HG03045 (cell line): ENCODE results near the gene ATG5.
A peak's percentile ranks its signal among the peaks of the same experiment; 100 is the strongest.
"Not testable (repeated sequence)": the region's sequence is repeated elsewhere in the genome, so short reads cannot be mapped to it uniquely, and the experiment has no call there.

Source experiments
- ATAC-seq: cut with Tn5 transposase; IDR thresholded peaks from one replicate; pipeline ENCODE4 v1.9.1; 2021; ENCODE audit warnings: mild to moderate bottlenecking, moderate library complexity; ENCODE audit not compliant: unreplicated experiment

ATG5 gene

DNA sequence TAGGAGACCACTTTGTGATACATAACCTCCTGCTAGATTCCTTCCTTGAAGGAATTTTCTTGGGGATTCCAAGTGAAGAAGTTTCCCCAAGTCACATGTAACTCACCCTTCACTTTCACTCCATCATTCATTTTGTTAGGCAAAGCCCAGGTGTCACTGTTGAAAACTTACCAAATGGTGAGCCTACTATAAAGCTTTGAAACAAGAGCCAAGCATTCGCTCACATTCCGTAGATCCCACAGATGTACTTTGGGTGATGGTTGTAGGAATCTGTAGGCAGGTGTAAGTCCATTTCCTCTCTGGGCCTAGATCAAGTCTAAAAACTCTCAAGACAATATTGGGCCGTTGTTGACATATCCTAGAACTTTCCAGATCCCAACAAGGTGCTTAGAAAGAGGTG, 165.4 kb downstream of the ATG5 start:
- no peak for ATAC-seq

DNA sequence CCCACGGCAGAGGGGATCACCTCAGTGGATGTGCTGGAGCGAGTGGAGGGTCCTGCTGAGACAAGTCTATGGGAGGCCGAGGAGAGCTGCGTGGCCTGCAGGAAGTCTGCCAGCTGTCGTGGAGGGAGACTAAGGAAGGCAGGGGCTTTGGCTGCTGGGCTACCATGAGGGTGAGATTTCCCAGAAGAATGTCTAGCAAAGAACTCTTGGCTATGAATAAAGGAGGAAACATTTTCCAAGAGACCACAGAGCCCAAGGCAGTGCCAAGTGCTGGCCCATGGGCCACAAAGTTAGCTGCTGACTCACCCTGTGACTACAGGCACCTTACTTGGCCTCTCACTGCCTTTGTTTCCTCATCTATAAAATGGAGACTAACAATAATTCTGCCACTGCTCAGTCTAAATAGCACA, 166.0 kb downstream of the ATG5 start:
- ATAC-seq = no peak

DNA sequence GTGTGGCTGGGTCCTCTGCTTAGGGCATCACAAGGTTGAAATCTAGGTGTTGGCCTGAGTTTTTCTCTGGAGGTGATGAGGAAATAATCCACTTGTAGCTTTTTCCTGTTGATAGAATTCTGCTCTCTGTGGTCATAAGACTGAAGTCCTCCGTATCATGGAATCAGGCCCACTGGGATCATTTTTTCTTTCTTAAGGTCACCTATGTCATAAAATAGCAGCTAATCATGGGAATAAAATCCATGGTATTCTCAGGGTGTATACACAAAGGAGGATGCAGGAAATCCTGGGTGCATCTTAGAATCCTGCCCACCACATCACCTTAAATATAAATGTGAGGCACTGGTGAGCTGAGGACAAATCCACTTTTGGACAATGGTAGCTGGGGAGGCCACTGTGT, 166.7 kb downstream of the ATG5 start:
- ATAC-seq = no peak

- ATAC-seq = no peak
Measured at GRCh38 chr6:106156863-106157262, 168.7 kb downstream of the ATG5 start.

GRCh38 chr6:106156413-106156812, 169.1 kb downstream of the ATG5 start:
- ATAC-seq = no peak

DNA sequence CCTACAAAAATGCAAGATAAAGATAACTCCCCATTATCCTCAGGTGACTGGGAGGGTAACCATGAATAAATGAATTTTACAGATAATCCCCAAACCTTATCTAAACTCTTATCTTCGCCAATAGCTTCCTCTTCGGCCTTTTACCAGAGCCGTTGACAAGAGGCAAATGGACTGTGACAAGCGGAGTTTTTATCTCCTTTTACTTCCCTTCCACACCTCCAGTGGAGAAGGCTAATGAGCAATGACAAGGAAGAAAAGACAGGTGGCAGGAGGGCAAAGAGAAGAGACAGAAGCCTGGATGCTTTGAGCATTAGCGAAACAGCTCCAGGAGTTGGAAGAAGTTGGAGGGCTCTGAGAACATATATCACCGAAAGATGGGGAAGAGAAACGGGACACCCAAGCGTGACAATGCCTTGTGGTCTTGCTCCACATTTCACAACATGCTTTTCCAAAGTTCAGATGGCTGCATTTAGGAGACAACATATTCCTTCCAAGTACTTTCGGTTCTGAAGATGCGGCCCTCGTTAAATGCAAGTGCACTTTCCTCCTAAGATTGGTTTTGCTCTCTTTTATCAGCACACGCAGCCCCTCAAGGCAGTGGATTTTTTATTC, 170.2 kb downstream of the ATG5 start:
- no peak for ATAC-seq

DNA sequence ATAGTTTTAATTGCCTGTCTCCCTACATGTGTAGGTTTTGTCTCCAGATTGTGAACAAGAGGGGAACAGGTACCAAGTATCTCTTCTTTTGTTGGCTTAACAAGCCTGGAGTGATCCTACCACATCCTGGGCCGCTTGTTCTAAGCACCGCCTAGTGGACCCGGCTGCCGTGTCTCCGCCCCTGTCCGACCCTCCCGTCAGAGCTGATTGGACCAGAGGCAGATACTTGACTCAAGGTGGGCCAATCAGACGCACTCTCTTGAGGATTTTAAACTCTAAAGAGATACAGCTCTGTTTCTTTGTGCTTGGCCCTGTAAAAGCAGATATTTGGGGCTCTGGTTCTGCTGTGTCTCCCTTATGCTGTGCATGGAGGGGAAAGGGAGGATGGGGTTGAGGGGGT, 171.2 kb downstream of the ATG5 start:
- no peak for ATAC-seq

DNA sequence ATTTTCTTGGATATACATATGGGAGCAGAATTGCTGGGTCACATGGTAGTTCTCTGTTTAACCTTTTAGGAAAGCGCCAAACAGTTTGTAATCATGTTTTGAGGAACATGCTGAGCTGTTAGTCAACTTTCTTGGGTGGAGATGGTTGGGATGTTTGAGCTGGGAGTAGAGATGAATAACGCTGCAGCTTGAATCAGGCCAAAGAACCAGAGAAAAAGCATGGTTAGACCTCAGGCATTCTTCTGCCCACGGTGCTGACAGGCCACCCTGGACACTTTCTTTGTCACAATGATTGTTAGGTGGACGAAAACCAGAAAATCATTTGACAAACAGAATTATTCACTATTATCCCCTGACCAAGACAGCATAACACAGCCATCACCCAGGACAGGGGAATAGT, 172.6 kb downstream of the ATG5 start:
- no peak for ATAC-seq

GRCh38 chr6:106152476-106152875, 173.1 kb downstream of the ATG5 start:
- ATAC-seq = not testable (repeated sequence)

- no peak for ATAC-seq
Measured at GRCh38 chr6:106149472-106150069, 176.0 kb downstream of the ATG5 start.

GRCh38 chr6:106147476-106147875, 178.1 kb downstream of the ATG5 start:
- no peak for ATAC-seq

- no peak for ATAC-seq
Measured at GRCh38 chr6:106146852-106147351, 178.7 kb downstream of the ATG5 start.

DNA sequence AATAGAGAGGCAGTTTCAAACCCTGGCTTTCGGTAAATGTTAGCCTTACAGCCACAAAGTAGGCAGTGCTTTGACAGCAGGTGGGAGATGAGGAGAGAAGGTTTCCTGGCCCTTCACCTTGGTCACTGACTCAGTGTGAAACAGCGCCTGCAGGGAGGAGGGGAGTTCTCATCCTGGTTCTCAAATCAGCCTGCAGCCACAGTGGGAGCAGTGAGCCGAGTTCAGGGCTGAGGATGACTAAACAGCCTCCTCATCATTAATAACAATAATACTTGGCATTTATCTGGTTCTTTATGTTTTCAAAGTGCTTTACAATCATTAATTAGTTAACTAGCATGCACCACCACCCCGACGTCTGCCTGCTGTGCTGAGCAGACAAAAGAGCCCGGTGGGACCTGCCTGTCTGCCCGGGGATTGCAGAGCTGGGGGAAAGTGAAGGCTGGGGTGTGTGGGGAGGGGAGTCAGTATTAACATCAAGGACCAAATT, 179.8 kb downstream of the ATG5 start:
- ATAC-seq = peak; percentile 37

GRCh38 chr6:106145144-106145543, 180.4 kb downstream of the ATG5 start:
- no peak for ATAC-seq

DNA sequence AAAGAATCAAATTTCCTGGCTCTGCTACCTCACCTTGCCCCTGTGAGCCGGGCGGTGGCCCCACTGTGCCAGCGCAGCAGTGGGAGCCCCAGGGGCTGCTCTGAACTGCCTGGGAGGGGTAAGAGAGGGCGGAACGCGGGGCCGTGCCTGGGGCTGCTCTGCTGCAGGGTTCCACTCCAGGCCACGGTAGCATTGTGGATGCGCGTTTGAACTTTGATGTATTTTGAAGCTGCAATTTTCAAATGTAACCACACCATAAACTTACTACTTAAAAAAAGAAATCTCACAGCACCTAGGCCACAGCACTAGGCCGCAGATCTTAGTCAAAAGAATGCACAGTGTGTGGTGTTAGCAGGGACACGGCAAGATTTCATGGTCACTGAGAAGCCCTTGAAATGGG, 181.9 kb downstream of the ATG5 start:
- no peak for ATAC-seq

- ATAC-seq = no peak
Measured at GRCh38 chr6:106142876-106143431, 182.6 kb downstream of the ATG5 start.

- ATAC-seq = peak; percentile 78
Measured at GRCh38 chr6:106141441-106142237, 183.9 kb downstream of the ATG5 start.

DNA sequence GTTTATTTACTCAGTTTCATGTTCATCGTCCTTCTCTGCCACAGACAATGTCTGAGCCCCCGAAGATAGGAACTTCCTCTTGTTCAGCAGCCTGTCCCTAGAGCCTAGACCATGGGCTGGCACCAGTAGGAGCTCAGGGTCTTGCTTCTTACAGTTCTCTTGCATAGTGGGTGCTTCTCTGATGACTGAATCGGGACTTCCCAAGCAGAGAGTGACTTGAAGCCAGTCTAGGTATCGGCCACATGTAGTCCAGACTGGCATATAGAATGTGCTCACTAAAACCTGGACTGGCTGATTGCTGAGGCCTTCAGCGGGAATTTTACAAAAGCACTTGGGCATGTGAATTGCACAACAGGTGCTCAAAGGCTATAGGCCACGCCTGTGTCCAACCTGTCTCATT, 187.4 kb downstream of the ATG5 start:
- ATAC-seq = no peak

DNA sequence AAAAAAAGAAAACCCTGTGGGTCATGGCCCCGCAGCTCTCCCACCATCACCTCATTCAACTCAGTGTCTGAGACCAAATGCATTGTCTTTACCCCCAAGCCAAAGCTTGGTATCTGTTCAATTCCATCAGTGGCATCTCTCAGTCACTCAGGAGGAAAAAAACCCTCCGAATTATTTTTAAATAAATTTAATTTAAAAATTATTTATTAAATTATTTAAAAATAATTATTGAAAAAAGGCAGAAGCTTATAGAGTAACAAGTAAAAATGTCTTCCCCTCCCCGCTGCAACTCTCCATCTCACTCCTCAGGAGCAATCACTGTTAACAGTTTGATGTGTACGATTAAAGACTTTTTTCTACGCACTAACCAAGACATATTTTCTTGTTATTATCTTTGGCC, 188.7 kb downstream of the ATG5 start:
- no peak for ATAC-seq

GRCh38 chr6:106135911-106136571, 189.5 kb downstream of the ATG5 start:
- ATAC-seq = no peak
